OCI-M2 (cell line): ENCODE data around the gene PTPRG.

Experiments used
- DNase-seq: peaks from one replicate; lab custom pipeline; 2025; ENCODE audit not compliant: unreplicated experiment; lab: John Stamatoyannopoulos, UW

PTPRG gene

DNA sequence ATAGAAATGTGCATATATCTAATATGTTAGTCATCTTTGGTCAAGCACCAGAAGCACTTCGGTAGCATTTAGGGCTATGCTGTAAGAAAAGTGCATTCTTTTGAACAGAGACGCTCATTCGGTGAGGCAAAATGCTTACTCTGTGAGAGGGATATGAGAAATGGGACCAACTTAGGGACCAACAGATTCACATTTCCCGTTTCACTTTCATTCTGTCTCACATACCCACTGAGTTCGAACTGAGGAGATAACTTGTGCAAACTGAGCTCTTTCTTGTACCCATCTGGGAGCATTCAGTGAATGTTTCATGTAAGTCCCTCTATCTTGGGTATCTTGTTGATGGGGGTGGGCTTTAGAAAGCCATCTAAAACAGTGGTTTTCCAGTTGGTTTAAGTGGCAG lies 676.6 kb downstream of the PTPRG start:
- DNase-seq: no peak

GRCh38 chr3:62238431-62238830 lies 677.1 kb downstream of the PTPRG start:
- no peak for DNase-seq

- no peak for DNase-seq
Measured at GRCh38 chr3:62241279-62241678, 679.9 kb downstream of the PTPRG start.

DNA sequence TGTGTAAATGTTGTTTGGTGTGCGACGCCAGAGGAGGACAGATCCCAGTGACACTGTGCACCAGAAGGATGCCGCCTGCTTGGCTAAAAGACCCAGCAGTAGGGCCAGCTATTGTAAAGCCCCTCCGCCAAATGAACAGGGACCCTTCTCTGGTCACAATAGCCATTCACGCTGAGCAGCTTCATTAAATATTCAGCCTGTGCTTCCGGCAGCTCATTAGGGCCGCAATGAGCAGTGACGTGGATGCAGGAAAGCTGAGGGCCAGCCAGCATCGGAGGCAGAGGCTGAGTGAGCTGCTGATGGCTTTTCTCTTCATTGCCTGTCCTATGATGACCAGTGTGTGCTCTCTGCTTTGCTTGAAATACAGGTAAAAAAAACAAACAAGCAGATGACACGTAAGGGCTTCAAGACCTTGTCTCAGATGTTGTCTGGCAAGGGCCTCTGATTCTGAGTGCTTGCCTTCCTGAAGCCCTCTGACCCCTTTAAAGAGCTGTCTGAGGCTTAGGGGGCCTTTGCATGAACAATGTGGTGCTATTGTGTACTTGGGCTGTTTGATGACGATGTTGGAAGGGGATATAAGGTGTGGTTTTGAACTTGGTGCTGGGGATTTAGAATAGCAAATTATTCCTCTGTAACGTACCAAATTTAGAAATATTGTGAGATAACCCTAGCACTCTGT lies 681.6 kb downstream of the PTPRG start:
- DNase-seq: no peak

- DNase-seq: no peak
Measured at GRCh38 chr3:62246094-62246493, 684.7 kb downstream of the PTPRG start.

DNA sequence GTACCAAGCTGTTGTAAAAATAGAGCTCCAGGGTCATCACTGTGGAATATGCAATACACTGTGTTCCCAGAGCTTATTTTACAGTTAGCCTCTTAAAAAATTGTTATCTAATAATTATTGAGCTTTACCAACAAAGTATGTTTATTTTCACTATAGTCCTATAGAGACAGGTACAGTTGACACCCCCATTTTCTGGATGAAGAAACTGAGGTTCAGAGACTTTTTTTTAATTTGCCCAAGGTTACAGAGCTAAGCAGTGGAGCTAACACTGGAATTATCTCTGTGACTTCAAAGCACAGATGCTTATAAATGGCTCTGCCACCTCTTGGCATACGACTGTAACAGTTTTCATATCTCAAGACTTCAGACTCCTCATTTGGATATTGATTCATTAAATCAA lies 685.6 kb downstream of the PTPRG start:
- DNase-seq: no peak

GRCh38 chr3:62248734-62249483 lies 687.5 kb downstream of the PTPRG start:
- DNase-seq: no peak

GRCh38 chr3:62249484-62249776 lies 688.1 kb downstream of the PTPRG start:
- DNase-seq: no peak

DNA sequence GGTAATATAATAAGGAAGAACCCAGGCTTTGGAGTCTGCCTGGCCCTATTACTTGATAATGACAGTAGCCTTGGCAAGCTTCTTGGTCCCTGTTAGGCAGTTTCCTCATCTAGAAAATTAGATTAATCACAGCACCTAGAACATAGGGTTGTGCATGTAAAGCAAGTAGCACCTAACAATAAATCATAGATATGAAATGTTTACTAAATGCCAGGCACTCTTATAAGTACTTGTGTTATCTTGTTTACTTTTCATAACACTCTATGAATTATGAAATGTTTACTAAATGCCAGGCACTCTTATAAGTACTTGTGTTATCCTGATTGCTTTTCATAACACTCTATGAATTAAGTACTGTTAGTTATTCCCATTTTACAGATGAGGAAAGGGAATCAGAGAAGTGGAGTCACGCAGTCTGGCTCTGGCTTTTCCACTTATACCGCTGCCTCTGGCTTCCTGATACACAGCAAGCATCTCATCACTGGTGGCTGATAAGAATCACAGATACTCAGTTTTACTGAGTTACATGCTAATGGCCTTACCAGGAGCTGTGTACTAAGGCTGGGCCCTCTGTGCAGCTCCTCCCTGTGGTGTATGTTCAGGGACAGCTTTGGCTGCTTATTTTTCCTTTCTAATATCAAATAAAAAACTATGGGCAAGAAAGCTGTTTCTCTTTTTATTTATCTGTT lies 688.6 kb downstream of the PTPRG start:
- DNase-seq: no peak

DNA sequence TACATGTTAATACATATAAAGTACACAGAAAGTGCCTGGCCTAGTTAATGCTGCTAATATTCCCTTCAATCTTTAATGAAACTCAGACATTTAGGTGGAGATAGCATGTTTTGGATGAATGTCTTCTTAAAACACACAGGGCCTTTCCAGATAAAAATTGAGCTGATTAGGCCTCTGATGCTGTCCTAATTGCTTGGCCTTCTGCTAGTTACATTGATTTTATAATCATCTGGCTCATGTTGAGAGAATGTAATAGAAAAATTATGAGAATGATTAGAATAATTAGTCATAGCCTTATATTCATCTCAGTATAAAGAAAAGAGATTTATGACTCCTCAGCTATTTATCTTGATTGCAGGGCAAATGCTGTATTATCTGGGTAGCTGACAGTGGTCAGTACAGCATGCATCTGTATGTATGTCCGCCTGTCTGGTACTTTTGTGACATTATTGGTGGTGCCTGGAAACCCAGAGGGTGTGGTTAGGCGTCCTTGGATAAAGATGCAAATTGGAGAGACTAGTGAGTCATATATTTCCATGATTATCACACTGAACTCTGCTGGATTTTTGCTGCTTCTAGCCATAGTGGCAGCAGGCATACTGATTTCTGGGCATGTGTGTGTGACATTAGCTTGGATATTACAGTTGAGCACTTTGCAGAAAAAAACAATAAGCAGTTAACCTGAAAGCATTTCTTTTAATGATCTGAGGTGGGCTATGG lies 691.2 kb downstream of the PTPRG start:
- no peak for DNase-seq

DNA sequence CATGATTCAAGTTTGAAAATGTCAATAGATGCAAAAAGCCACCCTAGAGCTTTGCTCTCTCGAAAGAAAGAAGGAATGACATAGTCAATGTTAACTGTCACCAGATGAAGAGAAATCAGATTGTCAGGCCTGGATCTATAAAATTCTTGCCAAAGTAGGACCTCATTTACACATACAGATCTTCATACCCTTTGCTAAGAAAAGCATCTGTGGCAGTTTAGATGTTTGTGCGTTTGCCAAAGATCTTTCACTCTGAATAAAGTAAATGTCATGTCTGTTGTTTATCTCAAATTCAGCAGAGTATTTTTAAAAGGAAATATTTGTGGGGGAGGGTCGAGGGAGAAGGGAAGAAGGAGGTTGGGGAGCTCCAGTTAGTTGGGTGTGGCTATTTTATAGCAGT lies 692.6 kb downstream of the PTPRG start:
- no peak for DNase-seq

- no peak for DNase-seq
Measured at GRCh38 chr3:62255758-62256157, 694.4 kb downstream of the PTPRG start.

GRCh38 chr3:62259924-62260323 lies 698.6 kb downstream of the PTPRG start:
- DNase-seq: no peak

- DNase-seq: no peak
Measured at GRCh38 chr3:62260655-62261054, 699.3 kb downstream of the PTPRG start.

- no peak for DNase-seq
Measured at GRCh38 chr3:62261121-62261520, 699.8 kb downstream of the PTPRG start.

- no peak for DNase-seq
Measured at GRCh38 chr3:62261736-62262135, 700.4 kb downstream of the PTPRG start.

DNA sequence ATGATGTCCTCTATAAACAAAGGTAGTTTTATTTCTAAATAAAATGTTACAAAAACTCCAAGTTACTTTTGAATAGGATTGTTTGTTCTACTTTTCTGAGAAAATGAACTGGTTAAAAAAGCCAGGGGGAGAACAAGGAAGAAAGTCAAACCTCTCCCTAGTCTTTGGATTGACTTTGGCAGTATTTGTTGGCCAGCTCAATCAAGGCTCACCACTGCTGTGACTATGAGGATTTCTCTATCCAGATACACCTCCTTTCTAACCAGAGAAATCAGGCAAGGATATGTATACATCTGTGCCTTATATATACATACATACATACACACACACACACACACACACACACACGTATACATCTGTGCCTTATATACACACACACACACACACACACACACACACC lies 704.2 kb downstream of the PTPRG start:
- no peak for DNase-seq

DNA sequence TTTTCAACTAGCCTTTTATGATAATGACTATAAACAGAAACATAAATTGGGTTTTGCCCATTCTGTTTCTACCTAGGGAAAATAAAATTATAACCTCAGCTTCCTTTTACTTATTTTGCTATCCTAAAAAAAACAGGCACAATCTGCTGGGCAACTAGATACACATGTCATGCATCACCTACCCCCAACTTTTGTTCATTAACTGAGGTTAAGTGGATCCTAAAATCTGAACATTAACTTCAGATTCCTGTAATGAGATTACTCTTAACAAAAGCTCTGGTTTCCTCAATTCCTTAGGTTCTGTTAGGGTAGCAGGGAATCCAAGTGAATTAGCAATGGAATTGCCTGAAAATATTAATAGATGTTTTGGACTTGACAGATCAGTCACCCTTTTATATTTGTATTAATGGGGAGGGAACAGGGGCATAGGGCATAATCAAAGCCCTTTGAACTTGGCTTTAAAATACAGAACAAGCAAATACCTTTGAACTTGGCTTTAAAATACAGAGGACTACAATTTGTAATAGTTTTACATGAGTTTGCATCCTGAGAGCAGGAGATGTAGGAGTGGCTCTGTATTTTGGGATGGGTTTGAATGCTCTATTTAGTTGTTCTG lies 705.4 kb downstream of the PTPRG start:
- no peak for DNase-seq

DNA sequence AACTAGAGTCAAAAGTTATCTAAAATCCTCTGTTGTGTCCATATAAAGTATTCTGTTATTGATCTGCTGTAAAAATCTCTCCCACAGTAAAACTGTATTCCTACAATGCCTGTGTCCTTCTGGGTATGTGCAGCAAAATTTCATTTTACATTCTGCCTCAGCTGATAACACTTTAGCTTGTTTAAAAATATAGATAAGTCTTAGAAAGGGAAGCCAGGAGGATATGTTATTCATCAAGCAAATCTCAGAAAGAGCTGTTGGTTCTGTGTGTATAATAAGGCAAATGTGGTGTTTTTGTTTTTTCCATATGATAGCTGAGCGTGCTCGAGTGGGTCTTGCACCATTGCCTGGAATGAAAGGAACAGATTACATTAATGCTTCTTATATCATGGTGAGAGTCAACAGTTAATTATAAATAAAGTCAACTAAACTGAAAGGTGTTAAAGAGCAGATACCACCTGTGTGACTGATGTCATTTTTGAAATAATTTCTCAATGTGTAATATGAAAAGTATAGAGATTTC lies 715.3 kb downstream of the PTPRG start:
- DNase-seq: no peak

DNA sequence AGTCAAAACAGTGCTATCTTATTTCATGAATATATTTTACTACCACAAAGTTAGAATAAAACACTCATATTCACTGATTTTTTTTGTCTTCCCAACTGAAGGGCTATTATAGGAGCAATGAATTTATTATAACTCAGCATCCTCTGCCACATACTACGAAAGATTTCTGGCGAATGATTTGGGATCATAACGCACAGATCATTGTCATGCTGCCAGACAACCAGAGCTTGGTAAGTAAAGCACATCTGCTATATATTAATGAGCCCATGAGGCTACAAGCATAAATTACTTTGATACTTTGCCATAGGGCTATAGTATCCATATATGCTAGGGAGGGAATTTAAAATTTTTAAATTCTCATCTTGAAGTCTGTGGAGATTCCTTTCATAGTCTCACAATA lies 716.1 kb downstream of the PTPRG start:
- no peak for DNase-seq

DNA sequence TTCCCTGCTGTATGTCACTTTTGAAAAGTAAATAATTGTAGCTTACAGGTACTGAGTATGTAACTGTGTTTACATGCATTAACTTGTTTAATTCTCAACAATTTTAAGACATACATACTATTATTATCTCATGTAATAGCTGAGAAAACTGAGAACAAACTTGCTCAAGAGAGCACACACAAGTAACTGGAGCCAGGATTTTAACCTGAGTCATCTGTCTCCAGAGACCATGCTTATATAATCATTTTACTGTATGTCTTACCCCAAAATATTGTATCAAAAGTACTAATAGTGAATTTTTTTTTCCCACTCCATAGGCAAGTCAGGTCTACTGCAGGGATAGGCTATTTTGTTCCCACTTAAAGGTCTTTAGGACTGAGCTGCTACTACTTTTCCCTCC lies 716.6 kb downstream of the PTPRG start:
- no peak for DNase-seq
